ENCODE data around the gene COL1A2. TPM values are rescaled to one million over a fixed set of nuclear protein-coding genes. Genes with fewer than 3 reads are reported as not detected.

The COL1A2 gene
- total and polyA plus RNA-seq, 2 of the 4 experiments (the other 2 are of a cell fraction), result 1,211 to 4,454 TPM

DNA sequence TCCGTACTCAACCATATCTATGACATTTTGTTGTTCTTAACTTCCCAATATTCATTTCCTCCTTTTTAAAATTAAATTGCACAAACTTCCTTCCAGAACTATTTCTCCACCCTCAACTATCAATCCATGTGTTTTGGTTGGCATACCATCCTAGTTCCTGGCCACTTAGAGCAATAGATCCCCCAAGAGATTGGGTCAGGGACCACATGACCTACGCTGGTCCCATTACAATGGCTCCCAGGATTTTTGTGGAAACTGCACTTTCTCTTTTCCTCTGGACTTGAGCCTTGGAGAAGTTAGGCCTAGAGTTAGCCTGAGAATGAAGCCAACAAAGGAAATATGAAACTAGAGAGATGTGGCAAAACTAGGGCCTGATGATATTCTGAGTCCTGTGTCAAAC lies 59.2 kb downstream of the COL1A2 start:
- Histone ChIP-seq H3K27ac (ENCODE audit: insufficient read depth, low read length) (no peak overlapping the region), H2BK20ac (ENCODE audit: low read depth, low read length) (no peak overlapping the region), H2BK120ac (ENCODE audit: low read depth, low read length) (no peak overlapping the region), H3K14ac (replicated peaks; ENCODE audit: low read depth, low read length) (no peak overlapping the region), H3K79me1 (ENCODE audit: low read depth in 1 of 2, low read length in 2 of 2) (no peaks in the 10 kb centered on the region), H3K9me3 (ENCODE audit: control insufficient read depth, insufficient read depth, low read length) (no peaks in the 10 kb centered on the region), H3K4me3 (ENCODE audit: insufficient read depth, low read depth, low read length) (no peak overlapping the region), H2AFZ (replicated peaks; ENCODE audit: low read length, poor library complexity) (no peak overlapping the region), H4K91ac (ENCODE audit: insufficient read depth, low read depth, low read length) (no peak overlapping the region), H2AK9ac (replicated peaks; ENCODE audit: low read depth, low read length, poor library complexity) (no peak overlapping the region), H3K9ac (ENCODE audit: low read depth, low read length) (no peak overlapping the region), H4K20me1 (ENCODE audit: insufficient read depth, low read length) (no peaks in the 10 kb centered on the region), H2BK5ac (ENCODE audit: low read depth, low read length, poor library complexity, severe bottlenecking) (no peak overlapping the region), H3K56ac (ENCODE audit: extremely low read depth, insufficient read depth, low read length) (no peak overlapping the region), H3K9me1 (ENCODE audit: insufficient read depth, low read length) (no peaks in the 10 kb centered on the region), H3K18ac (ENCODE audit: low read depth, low read length) (no peak overlapping the region), H3K27me3 (ENCODE audit: control insufficient read depth, insufficient read depth, low read length) (peaks cover 2% of the 10 kb centered on the region; the same call in 1 of the 2 replicates), H4K8ac (ENCODE audit: low read depth in 2 of 2, low read length in 2 of 2) (no peak overlapping the region), H3K4me2 (ENCODE audit: low read depth, low read length) (no peak overlapping the region), H3K23ac (ENCODE audit: low read depth, low read length) (no peak overlapping the region), H3K4ac (ENCODE audit: low read depth, low read length) (no peak overlapping the region), H4K5ac (ENCODE audit: low read depth, low read length) (no peak overlapping the region), H2BK15ac (ENCODE audit: low read depth, low read length) (no peak overlapping the region), H2AK5ac (ENCODE audit: low read depth, low read length) (no peak overlapping the region), H3K36me3 (ENCODE audit: control insufficient read depth, insufficient read depth, low read length) (no peaks in the 10 kb centered on the region), H3K4me1 (ENCODE audit: control insufficient read depth, insufficient read depth, low read length) (peaks cover 1% of the 10 kb centered on the region; the same call in 1 of the 2 replicates)
- intact Hi-C loops (cut with micrococcal nuclease), result no loop called here
- dilution Hi-C loops (cut with HindIII; ENCODE audit: low sequenced_read_pairs, unreplicated experiment), result no loop called here
- TF ChIP-seq CHD1 (IDR thresholded peaks at IDR 0.05; ENCODE audit: low read depth, low read length) (no peak), MXI1 (IDR thresholded peaks at IDR 0.05; ENCODE audit: borderline replicate concordance, low read depth, low read length) (no peak), MAZ (IDR thresholded peaks at IDR 0.05; ENCODE audit: borderline replicate concordance, low read depth, low read length) (no peak)
- TF ChIP-seq, protein P1, sequence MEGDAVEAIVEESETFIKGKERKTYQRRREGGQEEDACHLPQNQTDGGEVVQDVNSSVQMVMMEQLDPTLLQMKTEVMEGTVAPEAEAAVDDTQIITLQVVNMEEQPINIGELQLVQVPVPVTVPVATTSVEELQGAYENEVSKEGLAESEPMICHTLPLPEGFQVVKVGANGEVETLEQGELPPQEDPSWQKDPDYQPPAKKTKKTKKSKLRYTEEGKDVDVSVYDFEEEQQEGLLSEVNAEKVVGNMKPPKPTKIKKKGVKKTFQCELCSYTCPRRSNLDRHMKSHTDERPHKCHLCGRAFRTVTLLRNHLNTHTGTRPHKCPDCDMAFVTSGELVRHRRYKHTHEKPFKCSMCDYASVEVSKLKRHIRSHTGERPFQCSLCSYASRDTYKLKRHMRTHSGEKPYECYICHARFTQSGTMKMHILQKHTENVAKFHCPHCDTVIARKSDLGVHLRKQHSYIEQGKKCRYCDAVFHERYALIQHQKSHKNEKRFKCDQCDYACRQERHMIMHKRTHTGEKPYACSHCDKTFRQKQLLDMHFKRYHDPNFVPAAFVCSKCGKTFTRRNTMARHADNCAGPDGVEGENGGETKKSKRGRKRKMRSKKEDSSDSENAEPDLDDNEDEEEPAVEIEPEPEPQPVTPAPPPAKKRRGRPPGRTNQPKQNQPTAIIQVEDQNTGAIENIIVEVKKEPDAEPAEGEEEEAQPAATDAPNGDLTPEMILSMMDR (conservative IDR thresholded peaks at IDR 0.05; ENCODE audit: low read depth, low read length), result no peak
- TF ChIP-seq, protein P2, sequence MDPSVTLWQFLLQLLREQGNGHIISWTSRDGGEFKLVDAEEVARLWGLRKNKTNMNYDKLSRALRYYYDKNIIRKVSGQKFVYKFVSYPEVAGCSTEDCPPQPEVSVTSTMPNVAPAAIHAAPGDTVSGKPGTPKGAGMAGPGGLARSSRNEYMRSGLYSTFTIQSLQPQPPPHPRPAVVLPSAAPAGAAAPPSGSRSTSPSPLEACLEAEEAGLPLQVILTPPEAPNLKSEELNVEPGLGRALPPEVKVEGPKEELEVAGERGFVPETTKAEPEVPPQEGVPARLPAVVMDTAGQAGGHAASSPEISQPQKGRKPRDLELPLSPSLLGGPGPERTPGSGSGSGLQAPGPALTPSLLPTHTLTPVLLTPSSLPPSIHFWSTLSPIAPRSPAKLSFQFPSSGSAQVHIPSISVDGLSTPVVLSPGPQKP (IDR thresholded peaks at IDR 0.05; ENCODE audit: borderline replicate concordance, low read depth, low read length), result no peak
- ATAC-seq (ENCODE audit: low read depth) (no peak), DNase-seq (no peak)
- no TSS peak for BruUV-seq (replicated peaks)
- WGBS, 2 experiments (ENCODE audit: extremely low coverage in 2 of 2, insufficient read length in 1 of 2), result 83% methylated on average over 1 of the region's 2 CpGs; no CpG with 5 or more reads in 1 of the 2 experiments
- CTCF ChIA-PET, result no interaction called here
- in situ Hi-C loops (cut with MboI; ENCODE audit: low sequenced_read_pairs), result loop anchor here (10.0 to 25.0 kb wide), 2 partner anchors 733 to 1021 kb away; no protein-coding TSS in a partner anchor
- POLR2A ChIA-PET (ENCODE audit: unreplicated experiment), result no interaction called here
